DMS53 treated with DMSO at 0.1 percent for 48 hours (cell line): ENCODE results near the gene PECR.

Experiments
- DNase-seq: peaks from one replicate; lab custom pipeline; 2025; ENCODE audit not compliant: unreplicated experiment; lab: John Stamatoyannopoulos, UW

PECR gene

GRCh38 chr2:216072473-216072872, 9.1 kb downstream of the PECR start:
- no peak for DNase-seq

- no peak for DNase-seq
These were observed 10.3 kb downstream of the PECR start for GRCh38 chr2:216071111-216071851.

- no peak for DNase-seq
These were observed 11.4 kb downstream of the PECR start for GRCh38 chr2:216070195-216070594.

- DNase-seq = no peak
These were observed 12.6 kb downstream of the PECR start for GRCh38 chr2:216069028-216069427.

GRCh38 chr2:216066230-216066629, 15.4 kb downstream of the PECR start:
- DNase-seq = no peak

DNA sequence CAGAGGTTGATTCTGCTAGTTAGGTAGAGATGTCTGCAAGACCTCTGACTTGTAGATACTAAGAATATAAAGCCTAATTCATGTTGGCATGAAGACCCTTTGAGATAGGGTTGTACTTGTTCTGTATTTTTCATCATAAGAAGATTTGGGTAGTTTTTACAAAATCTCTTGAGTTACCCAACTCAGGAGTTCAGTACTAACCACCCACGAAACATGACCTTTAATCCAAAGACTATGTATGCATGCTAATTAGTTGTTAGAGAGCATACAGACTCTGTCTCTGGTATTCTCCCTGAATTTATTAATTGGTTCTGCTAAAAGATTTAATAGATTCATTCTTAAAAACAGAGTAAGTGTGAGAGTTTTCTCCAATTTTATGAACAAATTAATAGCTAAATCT, 16.9 kb downstream of the PECR start:
- DNase-seq = no peak

DNA sequence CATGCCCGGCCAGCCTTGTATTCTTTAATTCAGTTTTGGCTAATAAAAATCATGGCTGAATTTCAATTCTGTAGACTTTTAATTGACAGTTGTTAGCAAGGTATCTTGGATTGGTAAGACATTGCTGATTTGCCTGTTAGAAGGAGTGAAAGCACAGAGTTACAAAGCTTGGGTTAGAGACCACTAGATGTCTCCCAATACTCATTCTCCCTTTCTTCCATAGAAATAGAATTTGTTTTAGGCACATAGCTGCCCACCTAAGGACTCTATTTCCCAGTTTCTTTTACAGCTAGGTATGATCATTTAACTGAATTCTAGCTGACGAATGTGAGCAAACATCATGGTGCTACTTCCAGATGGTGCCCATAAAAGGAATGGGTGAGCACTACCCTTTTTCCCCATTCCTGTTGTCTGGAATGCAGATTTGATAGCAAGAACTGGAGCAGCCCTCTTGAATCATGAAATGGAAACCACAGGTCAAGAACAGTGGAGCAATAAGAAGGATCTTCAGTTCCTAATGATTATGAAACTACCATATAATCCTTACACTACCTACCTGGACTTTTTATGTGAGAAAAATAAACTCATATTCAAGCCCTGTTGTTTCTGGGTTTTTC, 17.5 kb downstream of the PECR start:
- DNase-seq = no peak

GRCh38 chr2:216059233-216059834, 22.3 kb downstream of the PECR start:
- no peak for DNase-seq

GRCh38 chr2:216057688-216058193, 23.9 kb downstream of the PECR start:
- no peak for DNase-seq

GRCh38 chr2:216056739-216057138, 24.9 kb downstream of the PECR start:
- DNase-seq = no peak

DNA sequence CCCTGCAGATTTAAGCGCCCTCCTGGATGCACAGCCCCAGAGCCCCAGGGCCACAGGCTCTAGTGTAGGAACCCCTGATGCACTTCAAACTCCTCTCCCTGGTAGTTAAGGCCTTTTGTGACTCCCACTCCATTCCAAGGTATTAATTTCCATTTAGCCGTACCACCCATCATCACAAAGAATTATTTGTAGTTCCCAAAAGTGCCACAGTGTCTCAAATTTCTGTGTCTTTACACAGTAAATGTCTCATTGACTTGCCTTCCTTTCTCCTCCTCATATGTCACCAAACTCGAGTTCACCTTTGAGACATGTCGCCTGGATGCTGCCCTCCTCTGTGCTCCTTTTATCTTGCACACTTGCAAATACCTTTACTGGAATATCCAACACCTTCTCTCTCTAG, 25.9 kb downstream of the PECR start:
- DNase-seq = no peak

GRCh38 chr2:216052420-216052819, 29.2 kb downstream of the PECR start:
- no peak for DNase-seq

DNA sequence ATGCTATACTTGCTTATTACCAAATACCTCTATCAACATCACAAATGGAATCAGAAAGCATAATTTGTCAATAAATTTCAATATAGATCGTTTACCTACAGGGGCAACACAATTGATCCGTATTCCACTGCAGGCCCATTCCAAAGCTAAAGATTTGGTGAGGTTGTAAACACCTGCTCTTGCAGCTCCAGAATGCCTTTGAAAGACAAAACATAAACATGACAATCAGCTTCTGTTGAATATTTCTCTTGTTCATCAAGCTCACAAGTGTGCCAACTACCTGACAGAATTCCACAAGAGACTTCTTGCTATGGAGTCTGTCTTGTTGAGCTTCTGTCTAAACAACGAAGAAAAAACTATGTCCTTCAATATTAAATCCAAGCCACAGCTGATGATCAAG, 30.3 kb downstream of the PECR start:
- no peak for DNase-seq

DNA sequence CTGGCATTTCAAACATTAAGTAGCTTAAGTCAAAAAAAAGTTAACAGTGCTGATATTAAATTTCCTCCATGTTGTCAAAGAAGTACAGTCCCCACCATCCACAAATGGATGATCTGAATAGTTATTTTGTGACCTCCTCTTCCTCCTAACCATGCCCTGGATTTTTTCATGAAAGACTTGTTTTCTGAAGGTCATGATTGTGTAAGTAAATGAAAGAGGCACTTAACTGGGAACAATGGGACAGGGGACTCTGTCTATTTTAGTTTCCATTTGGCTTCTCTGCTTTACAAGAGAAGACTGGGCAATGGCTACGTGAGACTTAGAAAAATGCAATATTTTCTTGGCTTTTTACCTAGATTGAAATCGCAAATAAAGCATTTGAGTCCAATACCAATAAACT, 32.2 kb downstream of the PECR start:
- no peak for DNase-seq

- DNase-seq = no peak
These were observed 34.2 kb downstream of the PECR start for GRCh38 chr2:216047397-216047796.

- DNase-seq = no peak
These were observed 36.6 kb downstream of the PECR start for GRCh38 chr2:216044883-216045486.

DNA sequence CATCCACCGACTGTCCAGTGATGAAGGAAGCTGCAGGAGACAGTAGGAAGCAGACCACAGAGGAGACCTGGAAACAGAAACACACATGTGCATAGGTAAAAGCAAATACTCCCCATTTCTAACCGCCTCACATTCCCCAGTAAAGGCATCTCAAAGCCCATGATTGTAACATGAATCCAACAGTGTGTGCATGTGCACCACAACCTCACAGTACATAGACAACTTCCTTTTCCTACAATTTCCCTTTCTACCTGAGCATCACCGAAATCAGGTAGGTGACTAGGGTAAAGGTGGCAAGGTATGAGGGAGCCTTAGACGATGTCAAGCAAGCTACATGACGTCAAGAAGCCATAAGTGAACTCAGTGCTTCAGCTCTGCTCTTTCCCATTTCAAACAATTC, 37.7 kb downstream of the PECR start:
- DNase-seq = no peak

DNA sequence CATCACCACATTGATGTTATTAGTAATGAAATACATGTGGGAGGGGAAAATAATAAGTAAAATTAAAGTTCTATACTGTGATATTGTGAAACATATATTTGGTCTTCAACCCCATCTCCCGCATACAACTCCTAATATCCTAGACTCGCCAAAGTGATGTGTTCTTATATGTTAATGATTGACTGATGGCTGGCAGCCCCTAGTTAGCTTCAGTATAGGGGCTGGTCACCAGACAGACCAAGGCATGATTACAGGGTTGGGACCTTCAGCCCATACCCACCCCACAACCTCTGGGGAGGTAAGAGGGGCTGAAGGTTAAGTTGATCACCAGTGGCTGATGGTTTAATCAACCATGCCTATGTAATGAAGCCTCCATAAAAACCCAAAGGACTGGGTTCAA, 40.2 kb downstream of the PECR start:
- no peak for DNase-seq

DNA sequence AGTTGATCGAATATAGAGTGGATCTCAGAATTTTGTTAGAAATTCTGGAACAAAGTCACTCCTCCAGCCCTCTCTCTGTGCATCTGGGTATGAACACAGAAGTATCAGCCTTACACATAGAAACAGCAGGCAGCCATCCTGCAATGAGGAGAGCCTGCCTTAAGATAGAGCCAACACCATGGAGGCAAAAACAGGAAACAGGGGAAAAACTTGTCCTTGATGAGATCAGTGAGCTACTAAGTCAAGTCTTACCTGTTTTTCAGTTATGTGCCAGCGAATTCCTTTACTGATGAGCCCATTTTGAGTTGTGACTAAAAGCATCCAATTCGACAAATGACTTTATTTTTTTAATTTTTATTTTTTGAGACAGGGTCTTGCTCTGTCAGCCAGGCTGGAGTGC, 41.7 kb downstream of the PECR start:
- no peak for DNase-seq

- peak; percentile 24 for DNase-seq
These were observed 47.5 kb downstream of the PECR start for GRCh38 chr2:216034065-216034464.

- no peak for DNase-seq
These were observed 48.2 kb downstream of the PECR start for GRCh38 chr2:216033403-216033802.
